ENCODE data around the gene ITGA6. TPM values are rescaled to one million over a fixed set of nuclear protein-coding genes. Genes with fewer than 3 reads are reported as not detected.

ITGA6 gene
- total and polyA plus RNA-seq, 2 experiments from 2014 or later: 32.9 to 124 TPM

- no peak for TF ChIP-seq CREB1 (CRISPR knock-in tag; IDR thresholded peaks at IDR 0.05; ENCODE audit: low read depth)
- no peak for TF ChIP-seq ETS1 (IDR thresholded peaks at IDR 0.05)
- TF ChIP-seq ZNF114 (CRISPR knock-in tag; IDR thresholded peaks at IDR 0.05): no peak
- no peak for TF ChIP-seq EZH2 (IDR thresholded peaks at IDR 0.05; ENCODE audit: low read depth, unreplicated experiment)
- TF ChIP-seq JUNB (IDR thresholded peaks at IDR 0.05; ENCODE audit: unreplicated experiment): no peak
- TF ChIP-seq CTCF (conservative IDR thresholded peaks at IDR 0.05; ENCODE audit: low read depth in 2 of 2): no peak
- no peak for TF ChIP-seq REST (IDR thresholded peaks at IDR 0.05; ENCODE audit: unreplicated experiment)
- TF ChIP-seq POLR2AphosphoS5 (IDR thresholded peaks at IDR 0.05; ENCODE audit: low read depth): no peak
- TF ChIP-seq NANOG (IDR thresholded peaks at IDR 0.05; ENCODE audit: borderline replicate concordance): no peak
- TF ChIP-seq ZNF331 (CRISPR knock-in tag; IDR thresholded peaks at IDR 0.05; ENCODE audit: low read depth): no peak
- TF ChIP-seq STAT1 (IDR thresholded peaks at IDR 0.05; ENCODE audit: unreplicated experiment): no peak
Observed at GRCh38 chr2:172452845-172453244, 25.5 kb downstream of the ITGA6 start (continued).

GRCh38 chr2:172454404-172455120 is 27.2 kb downstream of the ITGA6 start:
- Mint-ChIP-seq H3K4me3 (peak overlapping the region; percentile 14; the same call in 1 of the 3 replicates), H3K4me1 (peaks cover 69% of the 10 kb centered on the region), H3K9me3 (no peaks in the 10 kb centered on the region; the same call in 1 of the 3 replicates), H3K27ac (peak overlapping the region; percentile 87), H3K36me3 (ENCODE audit: low read depth) (peaks cover 17% of the 10 kb centered on the region), H3K27me3 (ENCODE audit: insufficient read depth, low read depth, poor library complexity) (peaks cover 14% of the 10 kb centered on the region)
- Histone ChIP-seq H3K4me3 (no peak overlapping the region), H2AFZ (no peak overlapping the region), H3K27me3 (ENCODE audit: insufficient read depth) (no peaks in the 10 kb centered on the region), H3K79me2 (replicated peaks; ENCODE audit: insufficient read depth) (peaks cover 91% of the 10 kb centered on the region), H4K20me1 (replicated peaks; ENCODE audit: insufficient read depth) (no peaks in the 10 kb centered on the region), H3K27ac (ENCODE audit: low read depth) (peak overlapping the region; percentile 45), H3K4me1 (ENCODE audit: insufficient read depth) (peaks cover 67% of the 10 kb centered on the region), H3K36me3 (ENCODE audit: insufficient read depth) (no peaks in the 10 kb centered on the region), H3K9me2 (ENCODE audit: insufficient read depth) (no peaks in the 10 kb centered on the region), H3K4me2 (peak overlapping the region; percentile 48), H3F3A (replicated peaks; ENCODE audit: low read depth) (no peaks in the 10 kb centered on the region)
- peak; percentile 75 for ATAC-seq
- peak; percentile 64 for DNase-seq (ENCODE audit: low spot score)
- TF ChIP-seq POLR2AphosphoS5 (IDR thresholded peaks at IDR 0.05; ENCODE audit: low read depth) (no peak), ZNF462 (CRISPR knock-in tag; IDR thresholded peaks at IDR 0.05) (no peak; the same call in 1 of the 2 replicates), NANOG (IDR thresholded peaks at IDR 0.05; ENCODE audit: borderline replicate concordance) (no peak), JUNB (IDR thresholded peaks at IDR 0.05; ENCODE audit: unreplicated experiment) (no peak)

All from GM23338 (cell line).